GM19468 (cell line): ENCODE measurements around the gene NBAS.

Source experiments
- ATAC-seq: cut with Tn5 transposase; IDR thresholded peaks from one replicate; pipeline ENCODE4 v1.9.1; 2021; ENCODE audit warnings: mild to moderate bottlenecking, moderate library complexity, moderate number of reproducible peaks; ENCODE audit not compliant: unreplicated experiment; ENCODE audit errors: extremely low read depth

NBAS gene

DNA sequence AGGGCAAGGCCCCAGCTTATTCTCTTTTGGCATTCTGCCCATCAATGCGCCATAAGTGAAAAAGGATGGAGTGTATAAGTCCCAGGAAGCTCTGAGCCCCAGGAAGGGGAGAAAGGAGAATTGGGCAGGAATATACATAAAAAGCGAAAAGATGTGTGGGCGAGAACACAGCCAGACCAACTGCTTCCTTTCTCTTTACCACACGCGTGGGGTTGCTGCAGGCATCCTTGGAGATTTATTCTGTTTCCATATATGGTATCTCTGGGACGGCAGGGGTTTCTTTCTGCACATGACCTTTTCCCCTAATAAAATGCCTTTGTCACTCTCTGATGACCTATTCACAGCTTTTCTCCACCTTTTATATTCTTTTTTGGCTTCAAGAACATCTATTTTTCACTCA, 440.5 kb downstream of the NBAS start:
- ATAC-seq = no peak

DNA sequence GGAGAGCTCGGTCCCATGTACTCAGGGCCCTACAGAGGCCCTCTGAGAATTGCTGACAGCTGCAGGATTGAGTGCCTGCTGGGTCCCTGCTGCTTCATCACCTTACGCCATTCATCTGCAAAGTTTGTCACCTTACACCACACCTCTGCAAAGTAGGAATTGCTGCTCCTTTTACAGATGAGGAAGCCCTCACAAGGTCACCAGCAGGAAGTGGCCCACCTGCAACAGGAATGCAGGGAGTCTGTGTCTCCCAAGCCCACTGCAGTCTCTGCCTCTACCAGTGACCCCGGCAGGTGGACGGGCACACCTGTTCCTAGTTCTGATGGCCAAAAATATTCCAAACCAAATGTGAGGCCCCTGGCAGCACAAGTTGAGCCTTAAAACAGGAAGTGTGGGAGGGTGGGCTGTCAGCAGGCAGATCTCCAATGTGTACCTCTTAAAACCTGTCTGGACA, 441.4 kb downstream of the NBAS start:
- no peak for ATAC-seq

DNA sequence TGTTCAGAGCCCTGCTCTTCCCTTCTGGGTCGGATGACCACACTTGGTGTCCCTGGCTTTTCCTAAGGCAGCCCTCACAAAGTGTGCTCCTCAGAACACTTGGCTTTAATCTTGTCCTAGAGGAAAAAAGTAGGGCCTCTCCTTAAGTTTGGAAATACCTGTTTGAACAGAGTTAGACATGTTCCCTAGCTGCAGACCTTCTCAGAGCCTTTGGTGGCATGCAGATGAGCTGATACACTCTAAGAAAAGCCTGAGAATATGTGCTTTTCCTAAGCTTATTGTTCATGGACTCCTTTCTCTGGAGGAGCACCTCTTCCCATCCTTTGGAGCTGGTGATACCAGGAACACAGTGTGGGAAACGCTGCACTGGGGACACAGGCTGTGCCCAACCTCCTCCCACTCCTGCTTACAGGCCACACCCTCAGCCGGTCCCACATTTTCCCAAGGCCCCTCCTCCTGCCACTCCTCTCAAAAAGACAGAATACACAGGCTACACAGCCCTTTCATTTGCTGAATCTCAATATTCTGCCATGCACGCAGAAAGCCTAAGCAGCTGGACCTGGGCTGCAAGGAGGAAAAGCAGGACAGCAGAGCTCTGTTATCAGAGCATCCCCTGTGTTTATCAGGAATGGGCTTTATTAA, 443.6 kb downstream of the NBAS start:
- no peak for ATAC-seq
